GM19328 (cell line): Measurements from ENCODE around the gene SLC38A1.

Source experiments
- ATAC-seq: cut with Tn5 transposase; IDR thresholded peaks from one replicate; pipeline ENCODE4 v1.9.1; 2021; ENCODE audit warnings: mild to moderate bottlenecking, moderate library complexity; ENCODE audit not compliant: unreplicated experiment

The SLC38A1 gene

DNA sequence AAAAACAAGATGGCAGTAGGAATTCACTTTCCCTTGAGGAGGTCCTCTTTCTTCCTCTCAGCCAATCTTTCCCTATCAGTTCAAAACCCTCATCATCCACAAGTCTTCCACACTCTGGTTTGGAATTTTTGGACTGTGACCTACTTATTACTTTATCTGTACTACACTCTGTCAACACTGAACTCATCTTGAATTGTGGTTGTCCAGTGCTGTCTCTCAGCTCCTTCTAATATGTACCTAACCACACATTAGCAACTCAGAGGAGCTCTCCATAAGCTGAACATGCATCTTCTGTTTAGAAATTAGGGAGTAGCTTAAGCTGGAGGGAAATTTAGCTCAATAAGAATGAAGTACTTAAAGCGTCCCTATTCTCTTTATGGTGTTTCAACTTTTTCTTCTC is 34.8 kb downstream of the SLC38A1 start:
- ATAC-seq: no peak

DNA sequence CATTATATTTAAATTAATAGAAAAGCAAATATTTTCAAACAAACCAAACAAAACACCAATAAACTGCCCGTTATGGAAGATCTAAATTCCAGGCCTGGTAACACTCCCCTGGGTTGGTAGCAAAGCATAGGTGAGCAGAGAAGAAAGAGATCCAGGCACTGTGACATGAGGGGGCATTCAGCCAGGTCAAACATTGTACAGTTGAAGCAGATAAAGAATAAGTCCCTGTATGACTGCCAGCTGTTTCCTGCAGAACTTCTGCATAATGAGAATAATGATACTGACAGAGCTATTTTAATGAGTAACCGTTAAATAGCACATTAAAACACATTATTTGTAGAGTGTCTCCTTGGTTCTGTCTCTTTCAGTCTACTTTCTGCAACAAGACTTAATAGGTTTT is 35.4 kb downstream of the SLC38A1 start:
- ATAC-seq: no peak

DNA sequence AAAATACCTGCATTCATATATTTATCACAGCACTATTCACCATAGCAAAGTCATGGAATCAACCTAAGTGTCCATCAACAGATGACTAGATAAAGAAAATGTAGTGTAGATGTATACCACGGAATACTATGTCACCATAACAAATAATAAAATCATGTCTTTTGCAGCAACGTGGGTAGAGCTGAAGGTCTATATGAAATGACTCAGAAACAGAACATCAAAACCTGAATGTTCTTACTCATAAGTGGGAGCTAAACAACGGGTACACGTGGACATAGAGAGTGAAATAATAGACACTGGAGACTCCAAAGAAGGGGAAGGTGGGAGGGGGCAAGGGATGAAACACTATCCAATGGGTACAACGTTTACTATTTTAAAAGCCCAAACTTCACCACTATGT is 37.9 kb downstream of the SLC38A1 start:
- ATAC-seq: no peak

DNA sequence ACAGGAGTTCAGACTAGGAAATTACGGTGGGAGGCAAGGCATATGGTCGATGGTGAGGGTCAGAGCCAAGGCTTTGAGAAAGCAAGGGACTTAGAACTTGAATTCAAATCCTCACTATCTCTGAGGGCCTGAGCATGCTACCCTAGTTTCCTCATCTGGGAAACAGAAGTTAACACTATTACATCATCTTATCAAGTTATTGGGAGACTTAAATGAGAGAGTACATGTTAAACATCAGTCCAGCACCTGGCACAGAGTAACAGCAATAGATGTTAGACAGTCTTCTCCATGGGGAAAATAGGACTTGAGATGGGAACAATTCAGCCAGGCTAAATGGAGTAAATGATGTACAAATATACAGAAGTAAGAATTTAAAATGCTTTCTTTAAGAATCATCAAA is 38.5 kb downstream of the SLC38A1 start:
- ATAC-seq: no peak

DNA sequence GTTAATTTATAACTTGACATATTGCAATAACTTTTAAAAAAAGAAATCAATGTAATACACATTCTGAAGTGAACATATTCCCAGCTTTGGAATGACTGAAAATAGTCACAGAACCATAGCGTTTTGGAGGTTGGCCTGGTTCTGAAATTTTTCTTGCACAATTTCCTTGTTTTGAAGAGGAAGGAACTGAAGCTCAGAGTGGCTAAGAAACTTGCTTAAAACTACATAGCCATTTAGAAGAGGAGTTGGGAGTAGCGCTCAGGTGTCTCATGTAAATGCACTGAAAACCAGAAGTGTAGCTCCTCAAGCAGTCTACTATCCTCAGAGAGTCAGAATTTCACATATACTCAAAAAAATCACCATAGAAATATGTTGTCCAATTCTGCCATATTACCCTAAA is 41.2 kb downstream of the SLC38A1 start:
- ATAC-seq: no peak

DNA sequence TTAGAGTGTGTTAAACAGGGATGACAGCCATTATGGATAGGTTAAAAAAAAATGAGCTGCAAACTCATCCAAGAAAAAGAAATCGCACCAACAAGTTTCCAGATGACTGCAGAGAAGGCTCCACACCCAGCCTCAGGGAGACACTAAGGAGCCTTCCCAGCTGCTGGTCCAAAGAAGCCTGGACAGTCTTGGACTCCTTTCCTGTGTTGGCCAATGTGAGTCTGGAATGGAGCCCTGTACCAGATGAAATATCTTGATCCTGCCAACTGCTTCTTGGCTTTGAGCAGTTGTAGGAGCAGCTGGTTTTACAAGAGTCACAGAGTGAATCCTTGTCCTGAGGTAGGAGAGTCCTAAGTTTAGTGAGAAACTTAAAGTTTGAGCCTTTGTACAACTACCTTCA is 44.5 kb downstream of the SLC38A1 start:
- no peak for ATAC-seq

DNA sequence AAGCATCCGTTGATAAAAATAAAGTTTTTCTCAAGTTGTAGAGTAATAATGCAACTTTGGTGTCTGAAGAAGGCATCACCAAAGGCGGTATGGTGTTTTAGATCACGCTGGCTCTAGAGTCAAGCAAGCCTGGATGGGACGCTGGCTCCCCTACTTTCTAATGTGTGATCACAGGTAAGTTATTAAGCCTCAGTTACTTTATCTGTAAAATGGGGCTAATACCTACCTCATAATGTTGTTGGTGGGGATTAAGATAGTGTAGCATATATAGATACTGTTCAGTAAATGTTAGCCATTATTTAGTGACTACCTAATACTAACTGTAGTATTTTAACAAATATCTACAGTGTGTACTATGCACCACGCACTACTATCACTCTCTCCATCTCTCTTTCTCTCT is 45.8 kb downstream of the SLC38A1 start:
- no peak for ATAC-seq

DNA sequence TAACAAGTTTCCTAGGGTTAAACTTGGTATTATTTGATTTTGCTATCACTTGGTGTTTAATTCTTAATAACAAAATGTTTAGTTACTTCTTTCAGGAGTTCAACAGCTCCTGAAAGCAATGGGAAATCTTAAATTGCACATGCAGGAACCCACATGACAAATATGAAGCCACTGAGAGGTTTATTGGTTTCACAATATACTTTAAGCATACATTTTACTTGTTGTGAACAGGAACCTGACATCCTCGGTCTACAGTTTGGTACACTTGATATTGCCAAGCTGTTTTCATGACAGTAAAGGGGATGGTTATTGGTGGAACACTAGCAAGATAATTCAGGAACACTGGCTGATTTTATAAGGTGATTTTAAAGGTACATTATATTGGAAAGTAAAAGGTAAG is 46.2 kb downstream of the SLC38A1 start:
- no peak for ATAC-seq

DNA sequence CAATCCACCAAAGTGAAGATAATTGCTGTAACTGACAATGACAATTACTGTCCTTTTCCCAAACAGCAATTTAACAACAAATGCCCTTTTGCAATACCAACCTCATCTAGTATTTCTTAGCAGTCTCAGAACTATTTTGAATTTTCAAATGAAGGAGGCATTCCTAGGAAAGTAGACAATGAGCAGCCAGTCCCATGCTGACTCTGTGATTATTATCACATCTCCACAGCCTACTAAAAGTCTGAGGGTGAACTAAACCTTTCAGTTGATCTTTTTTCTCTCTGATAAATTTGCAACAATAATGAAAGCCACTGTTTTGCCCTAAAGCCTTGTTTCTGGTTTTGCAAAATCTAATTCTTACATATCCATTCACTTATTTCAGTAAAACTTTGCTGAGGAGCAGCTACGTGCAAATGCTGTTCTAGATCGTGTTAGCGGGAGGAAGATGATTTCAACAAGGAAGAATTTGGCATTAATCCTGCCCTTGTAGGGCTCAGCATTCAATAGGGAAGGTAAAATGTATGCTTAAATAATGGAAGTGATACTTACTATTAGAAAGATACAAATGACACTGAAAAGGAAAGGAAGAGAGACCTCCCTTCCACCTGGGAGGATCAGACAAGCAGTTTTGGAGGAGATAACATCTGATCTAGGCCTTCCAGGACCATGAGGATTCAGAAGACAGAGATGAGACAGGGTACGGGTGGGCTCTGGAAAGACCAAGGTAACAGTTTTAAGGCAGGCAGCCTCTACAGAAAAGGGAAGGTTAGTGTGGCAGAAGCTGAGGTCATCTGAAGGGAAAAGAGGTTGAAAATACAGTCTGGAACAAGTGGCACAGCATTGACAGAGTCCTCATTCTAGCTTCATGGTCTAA is 47.4 kb downstream of the SLC38A1 start:
- ATAC-seq: no peak

DNA sequence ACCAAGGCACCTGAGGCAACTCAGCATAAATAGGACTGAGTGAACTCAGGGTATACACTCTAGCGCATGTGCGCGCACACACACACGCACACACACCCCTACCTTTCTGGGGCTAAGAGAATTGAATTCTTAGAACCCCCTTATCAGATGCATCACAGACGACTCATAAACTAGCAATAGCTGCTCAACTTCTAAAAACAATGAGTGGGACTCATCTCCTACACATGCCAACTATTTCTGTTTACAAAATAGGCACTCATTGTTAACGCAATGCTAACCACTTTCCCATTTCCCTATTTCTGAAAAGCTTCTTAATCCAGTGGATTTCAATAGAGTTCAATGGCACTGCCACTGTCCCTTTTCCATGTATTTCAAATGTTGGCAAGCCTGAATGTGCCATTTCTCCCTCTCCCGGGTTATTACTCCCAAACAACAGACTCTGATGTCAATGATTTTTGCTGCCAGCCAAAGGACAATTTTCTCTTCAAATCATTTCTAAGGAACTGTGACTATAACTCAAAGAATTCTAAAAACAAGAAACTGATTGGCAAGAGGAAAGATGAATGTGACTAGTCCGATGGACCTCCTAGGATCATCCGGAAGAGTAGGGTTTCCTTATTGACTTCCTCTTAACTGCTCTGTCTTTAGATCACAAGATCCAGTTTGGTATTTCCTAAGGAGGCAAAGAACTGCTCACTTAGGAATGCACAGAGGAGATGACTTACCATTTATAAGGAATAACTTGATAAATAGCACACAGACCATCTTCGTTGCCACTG is 48.8 kb downstream of the SLC38A1 start:
- no peak for ATAC-seq

DNA sequence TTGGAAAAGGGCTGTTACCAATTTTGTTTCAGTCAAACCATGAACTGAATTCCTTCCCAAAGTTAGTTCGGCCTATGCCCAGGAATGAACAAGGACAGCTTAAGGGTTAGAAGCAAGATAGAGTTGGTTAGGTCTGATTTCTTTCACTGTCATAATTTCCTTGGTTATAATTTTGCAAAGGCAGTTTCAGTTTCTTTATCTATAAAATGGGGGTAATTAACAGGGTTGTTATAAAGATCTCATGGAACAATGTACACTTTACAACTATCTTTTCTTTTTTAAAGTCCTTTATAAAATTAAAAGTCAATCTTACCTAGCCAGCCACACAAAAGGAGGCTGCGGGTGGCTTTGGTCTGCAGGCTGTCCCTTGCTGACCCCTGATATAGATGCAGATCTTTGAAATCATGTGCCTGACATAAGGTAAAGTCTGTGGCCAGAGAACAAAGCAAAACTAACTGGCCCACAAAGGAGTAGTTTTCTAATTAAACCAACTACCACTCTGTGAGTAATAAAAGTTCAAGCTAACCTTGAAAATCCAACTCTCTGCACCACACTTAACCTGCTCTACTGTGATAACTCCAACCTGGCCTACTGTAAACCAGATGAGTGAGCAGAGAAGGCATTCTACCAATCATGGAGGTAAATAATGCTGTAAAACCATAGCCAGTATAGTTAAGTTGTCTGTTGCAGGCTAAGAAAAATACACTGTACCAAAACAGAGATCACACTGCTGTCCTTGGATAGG is 49.5 kb downstream of the SLC38A1 start:
- ATAC-seq: no peak

DNA sequence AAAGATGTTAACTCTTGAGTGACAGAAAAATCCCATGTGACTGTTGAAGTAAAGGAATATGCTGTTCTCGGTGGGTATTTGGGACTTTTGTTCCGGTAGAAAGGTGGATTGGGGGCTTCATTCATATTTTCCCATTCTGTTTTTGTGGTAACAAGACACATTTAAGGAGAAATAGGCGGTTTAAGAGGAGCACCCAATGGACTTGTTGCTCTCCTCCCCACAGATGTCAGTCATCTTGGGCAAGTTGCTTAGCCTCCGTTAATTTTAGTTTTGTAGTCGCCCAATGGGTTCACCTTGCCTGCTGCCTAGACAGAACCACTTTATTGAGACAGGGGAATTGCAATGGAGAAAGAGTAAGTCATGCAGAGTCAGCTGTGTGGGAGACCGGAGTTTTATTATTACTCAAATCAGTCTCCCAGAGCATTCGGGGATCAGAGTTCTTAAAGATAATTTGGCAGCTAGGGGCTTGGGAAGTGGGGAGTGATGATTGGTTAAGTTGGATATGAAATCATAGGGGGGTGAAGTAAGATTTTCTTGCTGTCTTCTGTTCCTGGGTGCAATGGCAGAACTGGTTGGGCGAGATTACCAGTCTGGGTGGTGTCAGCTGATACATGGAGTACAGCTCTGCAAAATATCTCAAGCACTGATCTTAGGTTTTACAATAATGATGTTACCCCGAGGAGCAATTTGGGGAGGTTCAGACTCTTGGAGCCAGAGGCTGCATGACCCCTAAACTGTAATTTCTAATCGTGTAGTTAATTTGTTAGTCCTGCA is 50.3 kb downstream of the SLC38A1 start:
- ATAC-seq: no peak

DNA sequence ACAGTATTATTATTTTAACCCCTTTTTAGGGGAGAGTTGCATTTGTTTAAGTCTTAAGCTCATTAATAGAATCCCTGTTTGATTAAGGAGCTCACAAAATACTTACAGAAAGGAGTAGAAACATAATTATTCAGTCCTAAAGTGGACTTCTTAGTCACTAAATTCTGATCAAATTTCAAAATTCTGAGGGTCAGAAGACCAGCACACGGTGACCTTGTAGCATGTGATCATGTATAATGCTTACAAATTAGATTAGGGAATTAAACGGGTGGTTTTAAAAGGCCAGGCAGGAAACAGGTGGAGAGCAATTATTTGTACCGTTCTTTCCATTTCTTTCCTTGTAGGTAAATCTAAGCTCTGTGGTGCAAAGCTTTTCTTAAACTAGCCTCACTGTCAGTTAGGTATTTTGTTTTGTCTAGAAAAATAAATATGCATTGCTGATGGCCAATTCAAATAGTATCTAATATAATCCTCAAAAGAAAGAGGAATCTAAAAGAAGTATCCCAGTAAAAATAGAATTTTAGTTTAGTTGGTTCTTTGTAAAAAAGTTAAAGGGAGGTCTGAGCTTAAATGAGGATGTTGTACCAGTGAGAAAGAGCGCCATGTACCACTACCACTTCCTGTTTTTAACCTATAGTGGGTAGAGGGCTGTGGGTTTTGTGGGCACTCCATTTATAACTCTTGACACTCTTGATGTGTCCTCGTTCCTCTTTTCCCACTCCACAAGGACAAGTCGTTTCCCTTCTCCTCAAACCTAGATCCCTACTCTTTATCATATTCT is 51.1 kb downstream of the SLC38A1 start:
- ATAC-seq: peak; percentile 51

DNA sequence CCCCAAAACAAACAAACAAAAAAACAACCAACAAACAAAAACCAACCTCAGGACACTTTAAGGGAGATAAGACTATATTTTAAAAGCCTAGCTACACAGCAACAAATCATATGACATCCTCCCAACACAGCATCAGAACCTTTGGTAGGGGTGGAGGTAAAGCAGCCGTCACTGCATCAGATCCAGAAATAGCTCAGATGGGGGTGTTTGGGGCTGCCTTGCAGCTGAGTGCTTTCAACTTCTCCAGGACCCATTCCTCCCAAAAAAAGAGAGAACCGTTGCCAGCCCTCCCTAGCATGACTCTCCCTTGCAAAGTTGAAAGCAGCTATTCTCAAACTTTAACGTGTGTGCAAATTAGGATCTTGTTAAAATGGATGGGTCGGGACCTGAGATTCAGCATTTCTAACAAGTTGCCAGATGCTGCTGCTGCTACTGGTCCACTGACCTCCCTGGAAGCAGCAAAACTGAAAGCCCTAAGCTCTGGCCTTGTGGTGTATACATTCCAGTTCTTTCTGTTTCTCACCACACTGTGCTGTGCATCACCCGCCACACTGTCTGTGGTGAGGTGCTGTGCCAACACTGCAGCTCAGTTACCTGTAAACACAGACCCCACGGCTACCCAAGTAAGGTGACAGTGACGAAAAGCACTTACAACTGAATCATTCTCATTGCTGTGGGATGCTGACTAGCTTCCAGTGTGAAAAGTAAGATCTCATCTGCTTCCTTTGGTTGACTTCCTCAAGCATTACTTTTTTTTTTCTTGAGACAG is 54.0 kb downstream of the SLC38A1 start:
- ATAC-seq: peak; percentile 42

DNA sequence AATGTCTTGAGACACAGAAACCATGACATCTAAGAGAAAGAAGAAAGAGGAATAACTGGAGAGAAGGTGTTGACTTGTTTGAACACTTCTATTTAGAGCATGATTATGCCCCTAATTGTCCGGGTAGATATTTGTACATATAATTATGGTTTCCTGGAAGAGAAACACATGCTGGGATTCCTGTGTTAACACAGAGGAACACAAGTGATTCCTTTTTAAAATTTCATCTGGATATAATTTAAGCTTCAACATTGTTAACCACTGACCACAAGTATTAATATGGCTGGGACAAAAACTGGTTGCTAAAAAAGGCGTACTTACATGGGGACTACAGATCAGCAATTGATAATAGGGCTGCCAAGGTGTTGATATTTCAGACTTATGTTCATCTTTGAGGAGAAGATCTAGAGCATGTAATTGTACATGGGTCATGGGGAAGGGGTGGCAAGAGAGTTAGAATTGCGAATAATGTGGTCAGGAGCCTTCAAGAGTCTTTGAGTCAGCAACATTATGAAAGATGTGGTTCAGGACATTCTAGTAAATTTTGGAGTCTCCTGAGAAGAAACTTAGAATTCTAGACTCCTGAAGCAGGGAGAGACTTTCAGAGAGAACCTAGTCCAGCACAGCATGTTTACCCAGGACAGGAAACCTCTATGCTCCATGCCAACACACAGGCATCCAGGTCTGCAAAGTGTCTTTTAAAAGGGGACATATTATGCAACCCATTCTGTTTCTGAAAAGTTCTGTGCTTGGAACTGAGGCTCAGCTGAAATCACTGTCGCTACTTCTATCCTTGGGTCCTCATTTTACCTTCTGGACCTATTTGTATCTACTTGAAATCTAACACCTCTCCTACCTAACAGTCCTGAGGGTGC is 56.5 kb downstream of the SLC38A1 start:
- ATAC-seq: no peak

DNA sequence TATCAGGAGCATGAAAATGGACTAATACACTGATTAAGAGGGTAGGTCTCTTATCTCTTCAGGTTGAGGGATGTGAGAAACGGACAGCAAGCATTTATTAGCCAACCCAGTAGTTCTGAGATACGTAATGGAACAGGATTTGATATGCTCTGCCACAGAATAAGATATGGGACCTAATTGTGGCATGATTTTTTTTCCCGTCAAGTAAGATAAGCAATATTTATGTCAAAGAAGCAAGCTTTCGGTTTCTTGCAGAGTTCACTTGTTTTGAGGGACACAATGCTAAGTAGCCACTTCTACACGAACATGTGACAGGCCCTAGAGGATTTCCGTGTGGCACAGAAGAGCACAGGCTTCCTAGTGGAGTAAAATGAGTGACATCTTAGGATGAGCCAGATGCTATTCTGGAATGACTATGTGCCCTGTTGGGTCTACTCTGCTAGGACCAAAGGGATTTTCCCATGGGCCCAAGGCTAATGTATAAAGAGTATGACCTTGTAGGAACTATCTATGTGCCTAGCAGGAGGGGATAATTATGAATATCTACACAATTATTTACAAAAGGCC is 57.9 kb downstream of the SLC38A1 start:
- no peak for ATAC-seq

DNA sequence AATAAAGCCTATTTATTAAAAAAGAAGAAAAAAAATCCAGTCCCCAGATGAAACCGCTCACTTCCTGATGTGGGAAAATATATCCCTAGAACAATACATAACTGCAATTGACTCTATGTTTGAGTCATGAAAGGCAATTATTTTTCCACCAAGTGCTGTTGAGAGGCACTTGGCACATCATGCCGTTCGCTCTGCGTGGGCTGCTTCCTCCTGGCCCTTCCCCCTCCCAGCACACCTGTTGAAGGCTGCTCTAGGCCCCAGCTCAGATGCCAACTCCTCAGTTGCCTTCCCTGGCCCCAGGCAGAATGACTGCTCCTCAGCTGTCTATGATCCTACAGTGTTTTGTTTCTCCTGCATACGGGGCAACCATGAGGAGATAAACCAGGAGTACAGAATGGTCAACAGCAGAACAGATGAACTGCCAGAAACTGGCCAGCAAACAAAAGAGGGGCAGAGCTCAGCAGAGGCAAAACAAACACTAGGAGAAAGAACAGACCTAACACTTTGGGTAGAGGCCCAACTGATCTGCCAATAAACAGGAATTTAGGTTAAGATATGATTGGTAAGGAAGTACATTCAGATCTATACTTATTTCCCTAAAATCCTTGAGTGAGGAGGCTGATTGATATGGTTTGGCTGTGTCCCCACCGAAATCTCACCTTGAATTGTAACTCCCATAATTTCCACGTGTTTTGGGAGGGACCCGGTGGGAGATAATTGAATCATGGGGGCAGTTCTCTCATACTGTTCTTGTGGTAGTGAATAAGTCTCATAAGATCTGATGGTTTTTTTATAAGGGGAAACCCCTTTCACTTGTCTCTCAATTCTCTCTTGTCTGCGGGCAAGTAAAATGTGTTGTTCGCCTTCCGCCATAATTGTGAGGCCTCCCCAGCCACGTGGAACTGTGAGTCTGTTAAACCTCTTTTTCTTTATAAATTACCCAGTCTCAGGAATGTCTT is 58.6 kb downstream of the SLC38A1 start:
- peak; percentile 74 for ATAC-seq
